Endothelial cell of umbilical vein (primary cell): Measurements from ENCODE around the gene NXPH4. TPM values are rescaled to one million over a fixed set of nuclear protein-coding genes. Genes with fewer than 3 reads are reported as not detected.

Experiments
- BruUV-seq: library from RNA; stranded (reverse); fragments of 400-500 nt; replicated peaks from 2 replicates; lab custom pipeline; 2021; lab: Mats Ljungman, UMichigan
- CTCF ChIA-PET: fragments of 300-600, 350-600 bp; sonication (Branson Sonifier 250); formaldehyde crosslinking; loops from one replicate; lab custom pipeline; 2021; ENCODE audit warnings: antibody characterized with exemption, inconsistent platforms; lab: Charles Lee
- POLR2A ChIA-PET: fragments of 300-600, 350-600 bp; sonication (Branson Sonifier 250); formaldehyde crosslinking; loops from one replicate; lab custom pipeline; 2021; ENCODE audit warnings: antibody characterized with exemption, inconsistent platforms; lab: Charles Lee
- DNase-seq: peaks from one replicate; pipeline ENCODE4 v3.0.0-alpha.2; 2011; ENCODE audit warnings: low read depth, low spot score
- FAIRE-seq: peaks from 2 replicates; lab custom pipeline; 2011; peaks lifted over from hg19 to GRCh38; lab: Jason Lieb, UNC
- H2AFZ ChIP-seq: 2 replicates; pipeline ENCODE4 v1.6.0; 2012; ENCODE audit warnings: low read depth, low read length, control low read depth, inconsistent platforms
- H3K27ac ChIP-seq: 2 replicates; pipeline ENCODE4 v1.5.1; 2011; ENCODE audit warnings: low read depth, mild to moderate bottlenecking, control low read depth, low read length, moderate library complexity; ENCODE audit not compliant: insufficient read depth
- H3K27me3 ChIP-seq, 2 experiments: 2 replicates each; pipeline versions ENCODE4 v1.6.0 to v1.6.1; 2011; ENCODE audit warnings: low read length in 2 of 2, mixed read lengths in 1 of 2; ENCODE audit not compliant: control insufficient read depth in 2 of 2, insufficient read depth in 2 of 2
- H3K36me3 ChIP-seq, 2 experiments: 2 replicates in 1 of 2; 3 replicates in 1 of 2; pipeline ENCODE4 v1.5.1; 2011; ENCODE audit warnings: low read length in 2 of 2, mild to moderate bottlenecking in 1 of 2, moderate library complexity in 1 of 2; ENCODE audit not compliant: control insufficient read depth in 2 of 2, insufficient read depth in 2 of 2; ENCODE audit errors: extremely low read depth in 1 of 2
- H3K4me1 ChIP-seq: 3 replicates; pipeline ENCODE4 v1.5.1; 2011; ENCODE audit warnings: mild to moderate bottlenecking, low read length; ENCODE audit not compliant: control insufficient read depth, insufficient read depth; ENCODE audit errors: extremely low read depth
- H3K4me2 ChIP-seq: 2 replicates; pipeline ENCODE4 v1.6.1; 2011; ENCODE audit warnings: low read length, control low read depth, mixed read lengths; ENCODE audit not compliant: insufficient read depth
- H3K4me3 ChIP-seq, 3 experiments: fragments of 200-600 bp in 1 of 3; sonication (generic), shearing (Covaris generic) in 1 of 3; replicated peaks in 1 of 3; 2 replicates each; pipeline ENCODE4 v1.5.1; 2011 to 2016; ENCODE audit warnings: control low read depth in 3 of 3, low read length in 3 of 3, mild to moderate bottlenecking in 2 of 3, inconsistent platforms in 1 of 3, low read depth in 1 of 3, moderate library complexity in 1 of 3; ENCODE audit not compliant: insufficient read depth in 1 of 3
- H3K79me2 ChIP-seq: 2 replicates; pipeline ENCODE4 v1.6.0; 2012; ENCODE audit warnings: low read length, inconsistent platforms; ENCODE audit not compliant: control insufficient read depth, insufficient read depth
- H3K9ac ChIP-seq: replicated peaks from 2 replicates; pipeline ENCODE3; 2011; ENCODE audit warnings: low read length, control low read depth; ENCODE audit not compliant: insufficient read depth; ENCODE audit errors: extremely low read depth
- H3K9me1 ChIP-seq: replicated peaks from 3 replicates; pipeline ENCODE4 v1.6.0; 2011; ENCODE audit warnings: mild to moderate bottlenecking, low read length; ENCODE audit not compliant: control insufficient read depth, insufficient read depth; ENCODE audit errors: extremely low read depth
- H3K9me3 ChIP-seq: replicated peaks from 2 replicates; pipeline ENCODE4 v1.5.1; 2012; ENCODE audit warnings: low read length, inconsistent platforms; ENCODE audit not compliant: control insufficient read depth, insufficient read depth
- H4K20me1 ChIP-seq: replicated peaks from 2 replicates; pipeline ENCODE3; 2011; ENCODE audit warnings: mild to moderate bottlenecking, low read length; ENCODE audit not compliant: control insufficient read depth, insufficient read depth; ENCODE audit errors: extremely low read depth
- EZH2 ChIP-seq: IDR thresholded peaks from 2 replicates; pipeline ENCODE4 v1.6.1; 2012; ENCODE audit warnings: borderline replicate concordance, low read depth, mild to moderate bottlenecking, moderate library complexity, low read length, inconsistent platforms; ENCODE audit not compliant: severe bottlenecking
- FOS ChIP-seq: IDR thresholded peaks from 2 replicates; pipeline ENCODE4 v1.6.1; 2011; ENCODE audit warnings: mild to moderate bottlenecking, low read length, moderate library complexity, borderline replicate concordance; ENCODE audit not compliant: insufficient read depth
- GATA2 ChIP-seq: IDR thresholded peaks from 2 replicates; pipeline ENCODE4 v1.7.0; 2011; ENCODE audit warnings: low read depth, mild to moderate bottlenecking, moderate library complexity, mixed read lengths, low read length; ENCODE audit not compliant: insufficient read length, insufficient read depth
- JUN ChIP-seq: IDR thresholded peaks from 2 replicates; pipeline ENCODE4 v1.6.1; 2011; ENCODE audit warnings: borderline replicate concordance, low read depth; ENCODE audit not compliant: insufficient read length, insufficient read depth
- MYC ChIP-seq: IDR thresholded peaks from one replicate; pipeline ENCODE4 v1.6.1; 2011; ENCODE audit warnings: mild to moderate bottlenecking, low read depth, low read length
- POLR2A ChIP-seq: IDR thresholded peaks from 2 replicates; pipeline ENCODE4 v1.6.1; 2012; ENCODE audit warnings: low read depth, mild to moderate bottlenecking, control low read depth, low read length
- POLR2AphosphoS5 ChIP-seq: IDR thresholded peaks from 2 replicates; pipeline ENCODE4 v1.6.1; 2012; ENCODE audit warnings: low read depth, mild to moderate bottlenecking, control low read depth, low read length, moderate library complexity; ENCODE audit not compliant: insufficient read depth
- dilution Hi-C: fragments of 300-500 bp; cut with MboI; formaldehyde crosslinking; loops from one replicate; pipeline ENCODE4 v1.15.0; 2019; ENCODE audit warnings: low sequenced_read_pairs; ENCODE audit not compliant: extremely low pct_ligation_motif_present
- intact Hi-C: fragments of 100-400 bp; cut with micrococcal nuclease; formaldehyde crosslinking; loops from one replicate; pipeline ENCODE4 v1.10.0; 2022
- polyA plus RNA-seq, 4 experiments: library from polyadenylated mRNA; depleted of rRNA in 3 of 4; stranded (reverse) in 3 of 4; unstranded in 1 of 4; fragments of >200 nt; gene quantifications; 2 replicates each; pipeline versions ENCODE4 v1.2.1 to v1.2.3, GENCODE V29; 2011 to 2012; ENCODE audit warnings: missing spikeins in 1 of 4
- total RNA-seq: library from RNA; stranded (reverse); gene quantifications from 2 replicates; pipeline ENCODE4 v1.2.3, GENCODE V29; 2021
- TF ChIP-seq, protein P1 (sequence below): IDR thresholded peaks from 2 replicates; pipeline ENCODE4 v1.6.1; 2011; ENCODE audit not compliant: insufficient read depth, insufficient read length
- TF ChIP-seq, protein P2 (sequence below), 2 donors: IDR thresholded peaks; 1 replicate in 1 of 2; 2 replicates in 1 of 2; pipeline ENCODE4 v1.5.1; 2011; ENCODE audit warnings: low read length in 2 of 2, mild to moderate bottlenecking in 2 of 2, moderate library complexity in 2 of 2, control low read depth in 1 of 2, inconsistent platforms in 1 of 2, low read depth in 1 of 2; ENCODE audit not compliant: insufficient read depth in 1 of 2; ENCODE audit errors: extremely low read depth in 1 of 2

The NXPH4 gene
- total and polyA plus RNA-seq, 2 donors (not counting 3 experiments of a cell fraction or from before 2014, with no cell fraction given) = 0.07 TPM; not detected in 1

- H3K4me1 ChIP-seq = no peaks in the 10 kb centered on the region
- dilution Hi-C loops (no loop called here), intact Hi-C loops (no loop called here)
- no peak overlapping the region for H3K27ac ChIP-seq
- ChIA-PET CTCF (interaction anchor here (1.6 kb wide), 1 partner anchor 15 kb away, joined by 4 read pairs; no protein-coding TSS in a partner anchor), POLR2A (no interaction called here)
- H3K9me1 ChIP-seq = no peaks in the 10 kb centered on the region
- H3K9ac ChIP-seq = no peak overlapping the region
- no peaks in the 10 kb centered on the region for H4K20me1 ChIP-seq
- H3K4me3 ChIP-seq = no peak overlapping the region
- FAIRE-seq = no peak
- H3K79me2 ChIP-seq = no peaks in the 10 kb centered on the region
- DNase-seq = no peak
- no peak overlapping the region for H2AFZ ChIP-seq
- H3K36me3 ChIP-seq = no peaks in the 10 kb centered on the region
- no peak for TF ChIP-seq POLR2A
- TF ChIP-seq, protein P1, sequence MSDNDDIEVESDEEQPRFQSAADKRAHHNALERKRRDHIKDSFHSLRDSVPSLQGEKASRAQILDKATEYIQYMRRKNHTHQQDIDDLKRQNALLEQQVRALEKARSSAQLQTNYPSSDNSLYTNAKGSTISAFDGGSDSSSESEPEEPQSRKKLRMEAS = no peak
- no peak for TF ChIP-seq FOS
- TF ChIP-seq GATA2 = no peak
- TF ChIP-seq, protein P2, sequence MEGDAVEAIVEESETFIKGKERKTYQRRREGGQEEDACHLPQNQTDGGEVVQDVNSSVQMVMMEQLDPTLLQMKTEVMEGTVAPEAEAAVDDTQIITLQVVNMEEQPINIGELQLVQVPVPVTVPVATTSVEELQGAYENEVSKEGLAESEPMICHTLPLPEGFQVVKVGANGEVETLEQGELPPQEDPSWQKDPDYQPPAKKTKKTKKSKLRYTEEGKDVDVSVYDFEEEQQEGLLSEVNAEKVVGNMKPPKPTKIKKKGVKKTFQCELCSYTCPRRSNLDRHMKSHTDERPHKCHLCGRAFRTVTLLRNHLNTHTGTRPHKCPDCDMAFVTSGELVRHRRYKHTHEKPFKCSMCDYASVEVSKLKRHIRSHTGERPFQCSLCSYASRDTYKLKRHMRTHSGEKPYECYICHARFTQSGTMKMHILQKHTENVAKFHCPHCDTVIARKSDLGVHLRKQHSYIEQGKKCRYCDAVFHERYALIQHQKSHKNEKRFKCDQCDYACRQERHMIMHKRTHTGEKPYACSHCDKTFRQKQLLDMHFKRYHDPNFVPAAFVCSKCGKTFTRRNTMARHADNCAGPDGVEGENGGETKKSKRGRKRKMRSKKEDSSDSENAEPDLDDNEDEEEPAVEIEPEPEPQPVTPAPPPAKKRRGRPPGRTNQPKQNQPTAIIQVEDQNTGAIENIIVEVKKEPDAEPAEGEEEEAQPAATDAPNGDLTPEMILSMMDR (IDR thresholded peaks at IDR 0.05; ENCODE audit: extremely low read depth in 1 of 2, insufficient read depth in 1 of 2, low read depth in 1 of 2, low read length in 2 of 2) = no peak
- no peak for TF ChIP-seq EZH2
- TF ChIP-seq MYC = no peak
- TF ChIP-seq POLR2AphosphoS5 = no peak
- no peak for TF ChIP-seq JUN
- no peak overlapping the region for H3K4me2 ChIP-seq
- no TSS peak for BruUV-seq
- H3K27me3 ChIP-seq = no peaks in the 10 kb centered on the region
- no peaks in the 10 kb centered on the region for H3K9me3 ChIP-seq
Measured at GRCh38 chr12:57198329-57198728, 18.3 kb upstream of the NXPH4 start.
